DND-41 (cell line): Measurements from ENCODE around the gene CFAP97D2.
"Not testable (repeated sequence)": the region's sequence is repeated elsewhere in the genome, so short reads cannot be mapped to it uniquely, and the experiment has no call there.

Source experiments
- ATAC-seq: fragments of 200-7000 bp; cut with Tn5 transposase; 3 replicates; pipeline ENCODE4 v1.9.1; 2021; ENCODE audit warnings: low read depth; ENCODE audit not compliant: insufficient read depth
- DNase-seq: peaks from one replicate; pipeline ENCODE4 v3.0.0-alpha.2; 2020
- H2AFZ ChIP-seq: 2 replicates; pipeline ENCODE4 v1.6.0; 2012; ENCODE audit warnings: low read depth, low read length
- H3K27ac ChIP-seq: 2 replicates; pipeline ENCODE4 v1.5.1; 2012; ENCODE audit warnings: low read length, inconsistent platforms
- H3K27me3 ChIP-seq: fragments of 200-600 bp; sonication (generic); 2 replicates; pipeline ENCODE4 v1.6.0; 2012; ENCODE audit warnings: low read length, mild to moderate bottlenecking, inconsistent platforms; ENCODE audit not compliant: insufficient read depth, poor library complexity
- H3K36me3 ChIP-seq: 2 replicates; pipeline ENCODE4 v1.5.1; 2012; ENCODE audit warnings: low read length, inconsistent platforms; ENCODE audit not compliant: insufficient read depth
- H3K4me1 ChIP-seq: 2 replicates; pipeline ENCODE4 v1.5.1; 2012; ENCODE audit warnings: mild to moderate bottlenecking, low read length; ENCODE audit not compliant: insufficient read depth
- H3K4me2 ChIP-seq: 2 replicates; pipeline ENCODE4 v1.6.0; 2012; ENCODE audit warnings: mild to moderate bottlenecking, moderate library complexity, low read length, inconsistent platforms; ENCODE audit not compliant: insufficient read depth
- H3K4me3 ChIP-seq, 2 experiments: fragments of 200-600 bp in 1 of 2; shearing (Covaris generic) in 1 of 2; 2 replicates each; pipeline ENCODE4 v1.5.1; 2012 to 2016; ENCODE audit warnings: inconsistent platforms in 2 of 2, low read length in 2 of 2, mild to moderate bottlenecking in 2 of 2, low read depth in 1 of 2, moderate library complexity in 1 of 2
- H3K79me2 ChIP-seq: 2 replicates; pipeline ENCODE4 v1.6.0; 2012; ENCODE audit warnings: low read length, inconsistent platforms; ENCODE audit not compliant: insufficient read depth
- H3K9ac ChIP-seq: 2 replicates; pipeline ENCODE4 v1.6.0; 2012; ENCODE audit warnings: low read depth, mild to moderate bottlenecking, inconsistent platforms, low read length, moderate library complexity
- H3K9me3 ChIP-seq: 2 replicates; pipeline ENCODE4 v1.5.1; 2012; ENCODE audit warnings: low read length, moderate library complexity, mild to moderate bottlenecking, inconsistent platforms; ENCODE audit not compliant: insufficient read depth, severe bottlenecking
- H4K20me1 ChIP-seq: 2 replicates; pipeline ENCODE4 v1.6.0; 2012; ENCODE audit warnings: low read length; ENCODE audit not compliant: insufficient read depth
- EZH2 ChIP-seq: IDR thresholded peaks from 3 replicates; pipeline ENCODE4 v1.6.1; 2012; ENCODE audit warnings: borderline replicate concordance, low read depth, mild to moderate bottlenecking, moderate library complexity, low read length, inconsistent platforms; ENCODE audit not compliant: severe bottlenecking
- TF ChIP-seq, protein P1 (sequence below): IDR thresholded peaks from 2 replicates; pipeline ENCODE4 v1.5.1; 2012; ENCODE audit warnings: borderline replicate concordance, low read length, moderate library complexity, mild to moderate bottlenecking; ENCODE audit not compliant: poor library complexity, severe bottlenecking; ENCODE audit errors: extremely low read depth

CFAP97D2 gene

DNA sequence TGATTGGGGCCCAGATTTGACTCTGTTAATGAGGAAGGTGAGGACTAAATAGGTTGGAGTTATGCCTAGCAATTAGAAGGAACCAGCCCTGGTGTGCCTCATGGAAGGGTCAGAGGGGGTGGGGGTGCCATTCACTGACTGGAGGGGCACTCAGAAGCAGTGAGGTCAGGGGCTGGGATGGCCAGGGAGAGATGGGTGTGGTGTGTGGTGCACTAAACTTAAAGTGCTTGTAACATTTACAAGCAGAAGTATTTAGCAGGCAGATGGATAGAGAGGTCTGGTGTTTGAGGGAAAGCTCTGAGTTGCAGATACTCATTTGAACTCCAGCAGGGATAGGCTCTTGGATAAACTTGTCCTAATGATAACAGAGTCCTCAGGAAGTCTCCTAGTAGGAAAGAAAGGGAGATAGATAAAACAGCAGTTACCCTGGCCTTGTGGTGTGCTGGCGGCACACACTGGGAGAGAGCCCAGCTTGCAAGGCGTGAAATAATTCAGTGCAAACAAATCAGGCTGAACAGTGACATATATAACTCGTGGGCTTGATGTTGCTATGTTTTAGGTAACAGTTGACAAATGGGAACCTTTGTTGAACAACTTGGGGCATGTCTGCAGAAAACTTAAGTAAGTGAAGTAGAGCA, 82.4 kb downstream of the CFAP97D2 start:
- H3K4me1 ChIP-seq, result peaks cover 37% of the 10 kb centered on the region
- H3K4me2 ChIP-seq, result no peak overlapping the region
- peaks cover 11% of the 10 kb centered on the region for H4K20me1 ChIP-seq
- ATAC-seq (no peak), DNase-seq (no peak)
- no peak overlapping the region for H2AFZ ChIP-seq
- H3K9ac ChIP-seq, result no peak overlapping the region
- peaks cover 96% of the 10 kb centered on the region for H3K36me3 ChIP-seq
- H3K27ac ChIP-seq, result no peak overlapping the region
- TF ChIP-seq, protein P1, sequence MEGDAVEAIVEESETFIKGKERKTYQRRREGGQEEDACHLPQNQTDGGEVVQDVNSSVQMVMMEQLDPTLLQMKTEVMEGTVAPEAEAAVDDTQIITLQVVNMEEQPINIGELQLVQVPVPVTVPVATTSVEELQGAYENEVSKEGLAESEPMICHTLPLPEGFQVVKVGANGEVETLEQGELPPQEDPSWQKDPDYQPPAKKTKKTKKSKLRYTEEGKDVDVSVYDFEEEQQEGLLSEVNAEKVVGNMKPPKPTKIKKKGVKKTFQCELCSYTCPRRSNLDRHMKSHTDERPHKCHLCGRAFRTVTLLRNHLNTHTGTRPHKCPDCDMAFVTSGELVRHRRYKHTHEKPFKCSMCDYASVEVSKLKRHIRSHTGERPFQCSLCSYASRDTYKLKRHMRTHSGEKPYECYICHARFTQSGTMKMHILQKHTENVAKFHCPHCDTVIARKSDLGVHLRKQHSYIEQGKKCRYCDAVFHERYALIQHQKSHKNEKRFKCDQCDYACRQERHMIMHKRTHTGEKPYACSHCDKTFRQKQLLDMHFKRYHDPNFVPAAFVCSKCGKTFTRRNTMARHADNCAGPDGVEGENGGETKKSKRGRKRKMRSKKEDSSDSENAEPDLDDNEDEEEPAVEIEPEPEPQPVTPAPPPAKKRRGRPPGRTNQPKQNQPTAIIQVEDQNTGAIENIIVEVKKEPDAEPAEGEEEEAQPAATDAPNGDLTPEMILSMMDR, result no peak
- no peak for TF ChIP-seq EZH2
- H3K4me3 ChIP-seq, result no peak overlapping the region
- H3K9me3 ChIP-seq, result no peaks in the 10 kb centered on the region
- H3K27me3 ChIP-seq, result no peaks in the 10 kb centered on the region
- H3K79me2 ChIP-seq, result no peaks in the 10 kb centered on the region; the same call in 1 of the 2 replicates

DNA sequence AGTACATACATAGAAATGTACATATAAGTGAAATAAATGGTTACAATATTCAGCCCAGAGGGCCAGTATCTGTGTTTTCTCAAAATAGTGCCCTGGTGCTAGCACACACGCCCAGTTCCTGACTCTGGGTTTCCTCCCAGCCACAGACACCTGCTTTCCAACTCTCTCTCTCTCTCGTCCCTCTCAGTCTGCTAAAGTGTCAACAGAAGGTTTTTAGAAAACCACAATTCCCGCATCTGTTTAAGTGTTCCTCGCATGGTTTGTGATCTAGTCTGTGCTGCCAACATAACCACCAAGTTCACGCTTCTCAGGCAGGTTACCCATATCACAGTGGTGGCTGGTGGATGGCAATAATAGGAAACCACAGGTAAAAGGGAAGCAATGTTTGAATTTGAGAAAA, 84.5 kb downstream of the CFAP97D2 start:
- TF ChIP-seq EZH2, result no peak
- peak; percentile 94 for ATAC-seq
- Histone ChIP-seq H2AFZ (no peak overlapping the region), H3K4me1 (peaks cover 37% of the 10 kb centered on the region), H3K4me3 (no peak overlapping the region), H3K9me3 (no peaks in the 10 kb centered on the region), H3K79me2 (no peaks in the 10 kb centered on the region; the same call in 1 of the 2 replicates), H3K27me3 (no peaks in the 10 kb centered on the region), H3K9ac (no peak overlapping the region), H3K4me2 (no peak overlapping the region), H3K27ac (peak overlapping the region; percentile 66), H3K36me3 (peaks cover 95% of the 10 kb centered on the region), H4K20me1 (peaks cover 11% of the 10 kb centered on the region)
- peak; percentile 56 for DNase-seq

DNA sequence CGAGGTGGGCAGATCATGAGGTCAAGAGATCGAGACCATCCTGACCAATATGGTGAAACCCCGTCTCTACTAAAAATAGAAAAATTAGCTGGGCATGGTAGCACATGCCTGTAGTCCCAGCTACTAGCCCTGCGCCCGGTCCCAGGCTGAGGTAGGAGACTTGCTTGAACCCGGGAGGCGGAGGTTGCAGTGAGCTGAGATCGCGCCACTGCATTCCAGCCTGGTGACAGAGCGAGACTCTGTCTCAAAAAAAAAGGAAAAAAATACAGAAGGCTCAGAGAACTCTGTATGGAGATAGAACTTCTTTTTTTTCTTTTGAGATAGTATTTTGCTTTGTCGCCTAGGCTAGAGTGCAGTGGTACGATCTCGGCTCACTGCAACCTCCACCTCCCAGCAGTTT, 85.3 kb downstream of the CFAP97D2 start:
- not testable (repeated sequence) for H3K27ac ChIP-seq, DNase-seq, H3K27me3 ChIP-seq, H3K9ac ChIP-seq, H3K79me2 ChIP-seq, H3K9me3 ChIP-seq, H3K4me2 ChIP-seq, H2AFZ ChIP-seq, ATAC-seq, H3K4me3 ChIP-seq
- peaks cover 96% of the 10 kb centered on the region for H3K36me3 ChIP-seq
- peaks cover 37% of the 10 kb centered on the region for H3K4me1 ChIP-seq
- peaks cover 11% of the 10 kb centered on the region for H4K20me1 ChIP-seq

DNA sequence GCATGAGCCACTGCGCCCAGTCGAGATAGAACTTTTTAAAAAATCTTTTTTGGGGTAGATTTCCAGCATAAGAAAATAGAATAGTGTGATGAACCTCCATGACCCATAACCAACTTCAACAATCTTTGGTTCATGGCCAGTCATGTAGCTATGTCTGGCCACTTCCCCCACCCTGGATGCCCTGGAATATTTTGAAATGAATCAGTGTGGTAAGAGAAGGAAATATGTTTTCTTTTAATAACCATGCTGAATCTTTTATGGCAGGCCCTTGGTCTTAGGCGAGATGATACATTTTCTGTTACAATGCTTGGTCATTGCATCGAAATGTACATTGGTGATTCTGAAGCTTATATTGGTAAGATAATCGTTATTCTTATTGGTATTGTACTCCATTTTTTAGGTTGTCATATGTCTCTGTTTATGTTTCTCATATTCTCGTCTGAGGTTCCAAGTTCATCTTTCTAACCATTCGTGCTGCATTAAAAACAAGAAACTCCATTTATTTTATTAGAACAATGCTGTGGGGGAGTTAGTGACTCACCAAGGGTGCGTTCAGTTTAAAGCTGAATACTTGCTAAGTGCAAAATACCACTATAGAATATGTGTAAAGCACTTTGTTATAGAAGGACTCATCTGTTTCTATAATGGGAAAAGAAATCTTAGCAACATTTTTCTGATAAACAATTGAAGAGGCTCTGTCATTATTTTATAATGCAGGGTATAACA, 86.0 kb downstream of the CFAP97D2 start:
- DNase-seq, result no peak
- H3K4me3 ChIP-seq, result no peak overlapping the region
- H3K27ac ChIP-seq, result no peak overlapping the region

More for the DNA sequence above, 86.0 kb downstream of the CFAP97D2 start:
- H3K9ac ChIP-seq, result no peak overlapping the region
- no peak for TF ChIP-seq EZH2
- TF ChIP-seq, protein P1, result no peak
- ATAC-seq, result no peak
- no peak overlapping the region for H3K4me2 ChIP-seq
- H3K27me3 ChIP-seq, result no peaks in the 10 kb centered on the region
- H3K9me3 ChIP-seq, result no peaks in the 10 kb centered on the region
- no peak overlapping the region for H2AFZ ChIP-seq
- H3K36me3 ChIP-seq, result peaks cover 94% of the 10 kb centered on the region
- peaks cover 37% of the 10 kb centered on the region for H3K4me1 ChIP-seq
- H4K20me1 ChIP-seq, result peaks cover 11% of the 10 kb centered on the region
- no peaks in the 10 kb centered on the region; the same call in 1 of the 2 replicates for H3K79me2 ChIP-seq
